ENCODE results near the gene PDLIM3.
A peak's percentile ranks its signal among the peaks of the same experiment; 100 is the strongest.

The PDLIM3 gene, protein sequence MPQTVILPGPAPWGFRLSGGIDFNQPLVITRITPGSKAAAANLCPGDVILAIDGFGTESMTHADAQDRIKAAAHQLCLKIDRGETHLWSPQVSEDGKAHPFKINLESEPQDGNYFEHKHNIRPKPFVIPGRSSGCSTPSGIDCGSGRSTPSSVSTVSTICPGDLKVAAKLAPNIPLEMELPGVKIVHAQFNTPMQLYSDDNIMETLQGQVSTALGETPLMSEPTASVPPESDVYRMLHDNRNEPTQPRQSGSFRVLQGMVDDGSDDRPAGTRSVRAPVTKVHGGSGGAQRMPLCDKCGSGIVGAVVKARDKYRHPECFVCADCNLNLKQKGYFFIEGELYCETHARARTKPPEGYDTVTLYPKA

DNA sequence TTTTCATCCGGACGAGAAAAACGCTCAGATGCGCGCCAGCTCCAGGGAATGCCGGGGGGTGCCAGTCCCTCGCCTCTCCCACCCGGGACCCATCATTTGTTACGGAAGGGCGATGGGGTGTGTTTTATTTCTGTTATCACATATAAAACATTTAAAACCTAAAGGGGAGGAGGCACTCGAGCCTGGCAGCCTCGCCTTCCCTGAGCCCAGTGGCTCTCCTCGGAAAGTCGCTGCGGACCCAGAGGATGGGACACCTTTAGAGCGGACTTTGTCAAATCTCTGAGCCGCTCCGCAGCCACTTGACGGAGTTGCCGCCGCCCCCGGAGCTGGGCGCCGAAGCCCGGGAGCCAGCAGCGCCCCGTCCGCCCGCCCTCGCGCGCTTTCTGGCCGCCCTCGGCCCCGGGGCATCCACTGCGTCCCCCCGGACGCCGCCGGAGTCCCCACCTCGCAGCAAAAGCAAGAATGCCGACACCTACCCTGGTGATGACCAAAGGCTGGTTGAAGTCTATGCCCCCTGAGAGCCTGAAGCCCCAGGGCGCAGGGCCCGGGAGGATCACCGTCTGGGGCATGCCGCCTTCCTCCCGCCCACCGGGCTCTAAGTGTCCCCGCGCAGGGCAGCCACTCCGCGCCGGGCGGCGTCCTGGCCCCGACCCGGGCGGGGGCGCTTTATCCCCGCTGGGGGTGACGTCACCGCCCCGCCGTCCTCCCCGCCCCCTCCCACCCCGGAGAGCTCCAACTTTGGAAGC, at the start of gene PDLIM3:
Gene PDLIM3, minus strand, starts transcription at position 642 of the 746 bp plus-strand sequence. Its CDS starts 73 bp downstream, at position 569.
- TF ChIP-seq, protein P1, sequence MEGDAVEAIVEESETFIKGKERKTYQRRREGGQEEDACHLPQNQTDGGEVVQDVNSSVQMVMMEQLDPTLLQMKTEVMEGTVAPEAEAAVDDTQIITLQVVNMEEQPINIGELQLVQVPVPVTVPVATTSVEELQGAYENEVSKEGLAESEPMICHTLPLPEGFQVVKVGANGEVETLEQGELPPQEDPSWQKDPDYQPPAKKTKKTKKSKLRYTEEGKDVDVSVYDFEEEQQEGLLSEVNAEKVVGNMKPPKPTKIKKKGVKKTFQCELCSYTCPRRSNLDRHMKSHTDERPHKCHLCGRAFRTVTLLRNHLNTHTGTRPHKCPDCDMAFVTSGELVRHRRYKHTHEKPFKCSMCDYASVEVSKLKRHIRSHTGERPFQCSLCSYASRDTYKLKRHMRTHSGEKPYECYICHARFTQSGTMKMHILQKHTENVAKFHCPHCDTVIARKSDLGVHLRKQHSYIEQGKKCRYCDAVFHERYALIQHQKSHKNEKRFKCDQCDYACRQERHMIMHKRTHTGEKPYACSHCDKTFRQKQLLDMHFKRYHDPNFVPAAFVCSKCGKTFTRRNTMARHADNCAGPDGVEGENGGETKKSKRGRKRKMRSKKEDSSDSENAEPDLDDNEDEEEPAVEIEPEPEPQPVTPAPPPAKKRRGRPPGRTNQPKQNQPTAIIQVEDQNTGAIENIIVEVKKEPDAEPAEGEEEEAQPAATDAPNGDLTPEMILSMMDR (conservative IDR thresholded peaks at IDR 0.05; ENCODE audit: low read depth, low read length), result no peak
- DNase-seq (ENCODE audit: low read depth), result no peak

DNA sequence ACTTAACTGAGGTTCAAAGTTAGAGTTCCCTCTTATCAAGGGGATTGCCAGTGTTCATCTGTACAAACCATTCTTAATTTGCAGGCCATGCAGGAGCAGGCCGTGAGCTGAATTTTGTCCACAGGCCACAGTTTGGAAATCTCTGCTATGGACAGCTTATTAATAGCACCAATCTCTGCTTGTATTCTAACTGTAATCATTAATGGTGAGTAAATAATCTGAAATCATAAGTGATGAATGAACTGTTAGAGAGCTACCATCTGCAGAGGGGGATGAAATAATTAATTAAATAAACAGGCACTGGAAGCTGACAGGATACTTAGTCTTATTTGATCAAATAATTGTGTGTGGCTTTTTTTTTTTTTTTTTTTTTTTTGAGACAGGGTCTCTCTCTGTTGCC, 48.5 kb upstream of the PDLIM3 start:
- DNase-seq (ENCODE audit: low read depth), result no peak
- H3K4me3 ChIP-seq (ENCODE audit: low read length), result no peak overlapping the region
- TF ChIP-seq, protein P1 (conservative IDR thresholded peaks at IDR 0.05; ENCODE audit: low read depth, low read length), result no peak

More for the DNA sequence above, at the start of gene PDLIM3:
- H3K4me3 ChIP-seq (ENCODE audit: low read length), result peak within 1 kb of the TSS; percentile 79

DNA sequence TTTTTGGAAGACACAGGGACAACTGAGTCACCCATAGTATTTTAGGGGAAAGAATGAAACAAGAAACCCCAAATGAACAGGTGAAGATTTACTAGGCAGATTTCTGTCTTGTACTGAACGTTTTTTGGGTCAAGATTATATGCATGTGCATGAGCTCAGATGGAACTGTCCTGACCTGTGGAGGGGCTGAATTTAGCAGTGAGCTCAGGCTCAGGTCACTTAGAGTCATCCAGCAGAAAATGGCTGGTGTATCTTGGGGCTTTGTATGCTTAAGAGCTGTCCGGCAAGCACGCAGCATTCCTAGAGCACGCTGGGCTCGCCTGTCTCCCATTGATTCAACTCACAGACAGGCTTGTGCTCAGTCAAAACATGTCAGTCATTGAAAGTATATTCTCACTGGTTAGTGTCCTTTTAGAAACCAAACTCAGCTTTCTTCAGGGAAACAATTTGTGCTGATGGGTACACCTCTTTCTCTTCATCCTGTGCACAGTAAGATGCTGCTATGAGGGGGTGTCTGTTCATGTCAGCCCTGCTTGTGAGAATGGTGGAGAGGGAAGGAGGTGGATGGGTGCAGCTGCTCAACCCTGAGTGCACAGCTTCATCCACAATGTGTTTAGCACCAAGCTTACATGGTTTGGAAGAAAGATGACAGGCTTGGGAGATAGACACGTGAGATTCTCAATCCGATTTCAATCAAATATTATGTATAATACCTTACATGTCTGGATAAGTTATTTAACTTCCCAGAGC, 47.5 kb upstream of the PDLIM3 start:
- no peak for DNase-seq (ENCODE audit: low read depth)
- TF ChIP-seq, protein P1 (conservative IDR thresholded peaks at IDR 0.05; ENCODE audit: low read depth, low read length), result no peak

DNA sequence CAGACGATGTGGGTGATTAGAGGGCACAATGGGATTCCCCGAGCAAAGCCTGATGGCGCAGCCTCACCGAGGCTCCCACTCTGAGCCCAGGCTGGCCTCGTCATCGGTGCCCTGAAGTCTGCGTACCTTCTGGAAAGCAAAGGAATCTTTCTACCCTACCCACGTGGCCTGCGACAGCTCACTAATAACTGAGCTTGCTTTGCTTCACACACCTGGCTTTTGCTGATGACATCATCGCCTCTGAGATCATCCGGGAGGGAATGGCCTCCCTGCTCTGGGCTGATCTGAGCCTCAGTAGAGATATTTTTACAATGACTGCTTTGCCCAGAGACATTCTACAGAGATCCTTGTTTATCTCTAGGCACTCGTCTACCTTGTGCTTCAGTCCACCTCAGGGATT, 45.4 kb upstream of the PDLIM3 start:
- no peak for DNase-seq (ENCODE audit: low read depth)
- TF ChIP-seq, protein P1 (conservative IDR thresholded peaks at IDR 0.05; ENCODE audit: low read depth, low read length), result no peak
- H3K4me3 ChIP-seq (ENCODE audit: low read length), result no peak overlapping the region

More for the DNA sequence above, 47.5 kb upstream of the PDLIM3 start:
- H3K4me3 ChIP-seq (ENCODE audit: low read length), result no peak overlapping the region

DNA sequence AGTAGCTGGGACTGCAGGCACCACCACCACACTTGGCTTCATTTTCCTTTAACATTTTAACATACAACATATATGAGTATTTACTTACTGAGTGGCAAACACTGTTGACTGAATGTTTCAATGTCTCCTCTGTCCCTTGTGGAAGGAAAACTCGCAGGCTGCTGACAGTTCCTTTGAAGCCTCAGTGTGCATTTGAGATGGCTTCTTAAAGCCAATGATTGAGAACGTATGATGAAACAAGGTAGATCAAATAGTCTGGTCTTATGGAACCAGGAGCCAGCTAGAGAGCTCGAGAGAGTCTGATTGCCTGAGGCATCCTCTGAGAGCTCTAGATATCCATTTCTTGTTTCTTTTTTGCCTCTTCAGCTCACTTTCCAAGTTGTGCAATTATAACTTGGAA, 43.0 kb upstream of the PDLIM3 start:
- H3K4me3 ChIP-seq (ENCODE audit: low read length), result no peak overlapping the region
- no peak for DNase-seq (ENCODE audit: low read depth)
- TF ChIP-seq, protein P1 (conservative IDR thresholded peaks at IDR 0.05; ENCODE audit: low read depth, low read length), result no peak

DNA sequence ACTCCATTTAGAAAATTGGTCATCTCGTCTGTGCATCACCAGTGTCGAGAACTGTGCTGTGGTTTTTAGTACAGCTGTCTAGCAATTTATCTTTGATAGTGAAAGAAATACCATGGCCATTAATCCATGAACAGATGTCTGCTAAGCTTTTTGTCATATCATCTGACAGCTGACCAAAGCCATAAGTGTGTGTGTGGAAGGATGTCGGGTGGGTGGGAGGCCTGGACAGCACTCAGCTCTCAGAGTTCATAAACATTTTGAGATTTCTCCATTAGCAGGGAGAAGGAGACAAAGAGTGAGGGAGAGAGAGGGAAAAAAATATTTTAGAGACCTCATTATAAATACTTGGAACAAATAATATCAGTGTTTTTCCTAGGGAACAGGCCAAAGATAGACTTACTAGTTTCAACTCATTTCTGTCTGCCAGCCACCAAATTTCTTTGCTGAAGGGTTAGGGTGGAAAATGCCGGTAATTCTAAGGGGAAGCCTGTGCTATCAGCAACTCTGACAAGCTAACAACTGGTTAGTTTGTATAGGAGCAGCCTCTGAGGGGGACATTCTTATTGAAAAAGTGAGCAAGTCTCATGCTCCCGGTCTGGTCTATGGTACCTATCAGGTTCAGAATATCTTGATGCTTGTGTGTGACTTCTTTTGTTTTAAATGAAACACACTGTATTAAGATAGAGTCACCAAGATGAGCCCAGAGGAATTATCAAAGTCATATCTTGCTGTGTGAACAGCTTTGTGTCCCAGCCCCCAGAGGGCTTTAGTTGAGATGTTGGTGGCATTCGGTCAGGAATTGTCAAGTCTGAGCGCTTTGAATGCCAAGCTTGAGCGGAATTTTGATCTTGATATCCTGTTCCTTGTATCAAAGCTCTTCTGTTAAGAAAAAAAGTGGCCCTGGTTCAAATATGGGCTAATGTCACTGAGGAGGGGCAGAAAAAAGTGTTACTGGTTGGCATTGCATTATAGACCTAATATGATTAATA, 41.9 kb upstream of the PDLIM3 start:
- DNase-seq (ENCODE audit: low read depth), result no peak
- H3K4me3 ChIP-seq (ENCODE audit: low read length), result no peak overlapping the region
- TF ChIP-seq, protein P1 (conservative IDR thresholded peaks at IDR 0.05; ENCODE audit: low read depth, low read length), result no peak

Data from retinal pigment epithelial cell (primary cell).